Umbilical cord (tissue), 2 donors: ENCODE measurements around the gene RMDN2. TPM values are rescaled to one million over a fixed set of nuclear protein-coding genes. Genes with fewer than 3 reads are reported as not detected.
"Not testable (repeated sequence)": the region's sequence is repeated elsewhere in the genome, so short reads cannot be mapped to it uniquely, and the experiment has no call there.

Experiments
- DNase-seq: peaks from one replicate; pipeline ENCODE4 v3.0.0-alpha.2; 2015; ENCODE audit warnings: low spot score
- total RNA-seq: library from RNA; depleted of rRNA; stranded (reverse); fragments of >200 nt; gene quantifications from one replicate; pipeline ENCODE4 v1.2.3, GENCODE V29; 2014; ENCODE audit warnings: low replicate concordance; ENCODE audit not compliant: insufficient read depth

RMDN2 gene
- total RNA-seq, 1 donor from 2014 or later, result 31.8 TPM

DNA sequence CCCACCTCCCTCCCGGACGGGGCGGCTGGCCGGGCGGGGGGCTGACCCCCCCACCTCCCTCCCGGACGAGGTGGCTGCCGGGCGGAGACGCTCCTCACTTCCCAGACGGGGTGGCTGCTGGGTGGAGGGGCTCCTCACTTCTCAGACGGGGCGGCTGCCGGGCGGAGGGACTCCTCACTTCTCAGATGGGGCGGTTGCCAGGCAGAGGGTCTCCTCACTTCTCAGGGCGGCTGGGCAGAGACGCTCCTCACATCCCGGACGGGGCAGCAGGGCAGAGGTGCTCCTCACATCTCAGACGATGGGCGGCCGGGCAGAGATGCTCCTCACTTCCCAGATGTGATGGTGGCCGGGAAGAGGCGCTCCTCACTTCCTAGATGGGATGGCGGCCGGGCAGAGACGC is 7.8 kb downstream of the RMDN2 start:
- DNase-seq, result not testable (repeated sequence)

DNA sequence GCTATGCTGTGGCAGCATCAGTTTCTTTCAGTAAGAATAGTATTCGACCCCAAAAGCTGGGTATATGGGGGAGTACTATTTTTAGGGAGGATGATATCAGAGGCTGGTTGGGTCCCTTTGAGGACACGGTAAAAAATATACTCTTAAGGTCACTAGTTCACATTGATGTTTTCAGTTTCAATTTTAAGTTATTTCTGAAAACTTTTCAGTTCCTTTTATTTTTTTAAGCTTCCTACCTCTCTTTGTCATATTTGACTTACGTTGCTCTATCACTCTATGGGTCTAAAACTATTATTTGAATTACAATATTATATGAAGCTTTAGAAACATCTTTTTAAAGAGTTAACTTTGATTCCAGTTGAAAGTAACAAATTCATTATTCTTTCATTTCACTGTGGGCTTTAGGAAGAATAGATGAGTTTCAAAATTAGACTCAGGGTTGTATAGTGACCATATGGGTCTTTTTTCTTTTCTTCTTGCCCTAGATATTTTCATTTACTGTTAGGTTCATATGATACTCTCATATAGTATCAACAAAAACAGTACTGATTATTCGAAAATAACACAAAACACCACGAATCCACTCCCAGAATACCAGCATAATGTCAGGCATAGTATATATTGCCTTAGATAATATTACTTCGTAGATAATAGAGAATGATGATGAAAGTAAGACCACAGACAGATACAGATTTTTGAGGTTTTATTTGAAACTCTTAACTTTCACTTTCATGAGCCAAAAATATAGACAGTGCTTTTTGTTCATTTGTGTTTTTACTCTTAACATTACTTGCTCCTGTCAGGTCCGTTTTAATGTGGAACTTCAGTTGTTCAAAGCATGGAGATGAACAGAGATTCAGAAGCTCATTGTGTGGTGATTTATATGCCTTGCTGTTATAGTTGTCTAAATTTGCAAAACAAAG is 9.8 kb downstream of the RMDN2 start:
- DNase-seq, result no peak

DNA sequence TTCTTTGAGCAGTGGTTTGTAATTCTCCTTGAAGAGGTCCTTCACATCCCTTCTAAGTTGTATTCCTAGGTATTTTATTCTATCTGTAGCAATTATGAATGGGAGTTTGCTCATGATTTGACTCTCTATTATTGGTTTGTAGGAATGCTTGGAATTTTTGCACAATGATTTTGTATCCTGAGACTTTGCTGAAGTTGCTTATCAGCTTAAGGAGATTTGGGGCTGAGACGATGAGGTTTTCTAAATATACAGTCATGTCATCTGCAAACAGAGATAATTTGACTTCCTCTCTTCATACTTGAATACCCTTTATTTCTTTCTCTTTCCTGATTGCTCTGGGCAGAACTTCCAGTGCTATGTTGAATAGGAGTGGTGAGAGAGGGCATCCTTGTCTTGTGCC is 12.5 kb downstream of the RMDN2 start:
- not testable (repeated sequence) for DNase-seq

DNA sequence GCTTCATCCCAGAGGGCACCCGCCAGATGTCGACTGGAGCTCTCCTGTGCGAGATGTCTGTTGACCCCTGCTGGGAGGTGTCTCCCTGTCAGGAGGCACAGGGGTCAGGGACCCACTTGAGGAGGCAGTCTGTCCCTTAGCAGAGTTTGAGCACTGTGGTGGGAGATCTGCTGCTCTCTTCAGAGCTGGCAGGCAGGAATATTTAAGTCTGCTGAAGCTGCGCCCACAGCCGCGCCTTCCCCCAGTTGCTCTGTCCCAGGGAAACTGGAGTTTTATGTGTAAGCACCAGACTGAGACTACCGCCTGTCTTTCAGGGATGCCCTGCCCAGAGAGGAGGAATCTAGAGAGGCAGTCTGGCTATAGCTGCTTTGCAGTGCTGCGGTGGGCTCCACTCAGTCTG is 16.2 kb downstream of the RMDN2 start:
- not testable (repeated sequence) for DNase-seq

DNA sequence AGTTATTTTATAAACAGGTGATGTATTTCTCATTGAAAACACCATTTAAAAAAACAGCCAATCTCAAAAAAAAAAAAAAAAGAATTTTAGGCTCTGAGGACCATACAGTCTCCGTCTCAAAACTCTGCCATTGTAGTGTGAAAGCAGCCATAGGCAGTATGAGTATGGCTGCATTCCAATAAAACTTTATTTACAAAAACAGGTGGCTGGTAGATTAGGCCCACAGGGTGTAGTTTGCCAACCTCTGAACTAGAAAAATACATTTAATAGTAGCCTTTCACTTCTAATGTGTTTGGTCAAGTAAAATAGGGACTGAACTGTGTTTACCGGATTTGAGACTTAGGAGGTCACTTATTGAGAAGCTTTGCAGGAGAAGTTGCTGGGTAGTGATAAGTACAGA is 19.2 kb downstream of the RMDN2 start:
- DNase-seq, result no peak

DNA sequence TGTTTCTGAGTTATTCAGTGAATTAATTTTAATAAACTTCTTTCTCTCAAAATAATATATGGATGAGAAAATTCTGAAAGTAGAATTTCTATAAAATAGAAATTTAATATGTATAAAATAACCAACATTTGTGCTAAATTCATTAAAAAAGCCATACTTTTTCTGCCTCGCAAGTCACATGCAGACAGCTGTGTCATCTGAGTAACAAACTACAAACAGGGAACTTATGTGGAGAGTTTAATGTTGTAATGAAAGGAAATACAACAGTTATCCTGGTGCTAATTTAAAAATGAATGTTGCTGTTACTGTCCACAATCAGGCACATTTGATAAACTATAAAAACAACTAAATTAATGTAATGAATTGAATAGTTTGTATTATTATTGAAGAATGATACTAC is 22.2 kb downstream of the RMDN2 start:
- DNase-seq, result no peak

DNA sequence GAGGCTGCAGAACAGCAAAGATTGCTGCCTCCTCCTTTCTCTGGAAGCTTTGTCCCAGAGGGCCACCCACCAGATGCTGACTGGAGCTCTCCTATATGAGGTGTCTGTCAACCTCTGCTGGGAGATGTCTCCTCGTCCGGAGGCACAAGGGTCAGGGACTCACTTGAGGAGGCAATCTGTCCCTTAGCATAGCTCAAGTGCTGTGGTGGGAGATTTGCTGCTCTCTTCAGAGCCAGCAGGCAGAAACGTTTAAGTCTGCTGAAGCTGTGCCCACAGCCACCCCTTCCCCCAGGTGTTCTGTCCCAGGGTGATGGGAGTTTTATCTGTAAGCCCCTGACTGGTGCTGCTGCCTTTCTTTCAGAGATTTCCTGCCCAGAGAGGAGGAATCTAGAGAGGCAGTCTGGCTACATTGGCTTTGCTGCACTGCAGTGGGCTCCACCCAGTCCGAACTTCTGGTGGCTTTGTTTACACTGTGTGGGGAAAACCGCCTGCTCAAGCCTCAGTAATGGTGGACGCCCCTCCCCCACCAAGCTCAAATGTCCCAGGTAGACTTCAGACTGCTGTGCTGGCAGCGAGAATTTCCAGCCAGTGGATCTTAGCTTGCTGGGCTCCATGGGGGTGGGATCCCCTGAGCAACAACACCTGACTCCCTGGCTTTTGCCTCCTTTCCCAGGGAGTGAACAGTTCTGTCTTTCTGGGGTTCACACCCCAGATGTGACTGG is 37.1 kb downstream of the RMDN2 start:
- DNase-seq, result not testable (repeated sequence)

DNA sequence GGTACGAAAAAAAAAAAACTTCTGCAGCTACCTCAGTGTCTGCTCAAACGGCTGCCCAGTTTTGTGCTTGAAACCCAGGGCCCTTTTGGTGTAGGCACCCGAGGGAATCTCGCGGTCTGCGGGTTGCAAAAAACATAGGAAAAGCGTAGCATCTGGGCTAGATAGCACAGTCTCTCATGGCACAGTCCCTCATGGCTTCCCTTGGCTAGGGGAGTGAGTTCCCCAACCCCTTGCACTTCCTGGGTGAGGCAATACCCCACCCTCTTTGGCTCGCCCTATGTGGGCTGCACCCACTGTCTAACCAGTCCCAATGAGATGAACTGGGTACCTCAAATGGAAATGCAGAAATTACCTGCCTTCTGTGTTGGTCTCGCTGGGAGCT is 37.6 kb downstream of the RMDN2 start:
- DNase-seq, result not testable (repeated sequence)

DNA sequence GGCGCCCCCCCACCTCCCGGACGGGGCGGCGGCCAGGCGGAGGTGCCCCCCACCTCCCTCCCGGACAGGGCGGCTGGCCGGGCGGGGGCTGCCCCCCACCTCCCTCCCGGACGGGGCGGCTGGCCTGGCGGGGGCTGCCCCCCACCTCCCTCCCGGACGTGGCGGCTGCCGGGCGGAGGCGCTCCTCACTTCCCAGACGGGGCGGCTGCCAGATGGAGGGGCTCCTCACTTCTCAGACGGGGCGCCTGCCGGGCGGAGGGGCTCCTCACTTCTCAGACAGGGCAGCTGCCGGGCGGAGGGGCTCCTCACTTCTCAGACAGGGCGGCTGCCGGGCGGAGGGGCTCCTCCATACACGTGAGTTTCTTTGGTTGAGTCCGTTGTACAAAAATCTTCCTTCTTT is 38.8 kb downstream of the RMDN2 start:
- not testable (repeated sequence) for DNase-seq

DNA sequence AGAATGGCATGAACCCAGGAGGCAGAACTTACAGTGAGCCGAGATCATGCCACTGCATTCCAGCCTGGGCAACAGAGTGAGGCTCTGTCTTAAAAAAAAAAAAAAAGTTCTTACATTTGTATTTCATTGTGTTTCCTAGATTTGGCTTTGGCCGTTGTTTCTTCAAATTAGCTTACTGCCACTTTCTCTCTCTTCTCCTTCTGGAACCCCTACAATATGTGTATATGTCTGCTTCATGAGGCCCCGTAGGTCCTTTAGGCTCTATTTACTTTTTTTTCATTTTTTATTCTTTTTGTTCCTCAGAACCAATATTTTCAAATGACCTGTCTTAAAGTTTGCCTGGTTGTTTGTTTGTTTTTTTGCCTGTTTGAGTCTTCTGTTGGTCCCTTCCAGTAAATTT is 41.2 kb downstream of the RMDN2 start:
- no peak for DNase-seq

DNA sequence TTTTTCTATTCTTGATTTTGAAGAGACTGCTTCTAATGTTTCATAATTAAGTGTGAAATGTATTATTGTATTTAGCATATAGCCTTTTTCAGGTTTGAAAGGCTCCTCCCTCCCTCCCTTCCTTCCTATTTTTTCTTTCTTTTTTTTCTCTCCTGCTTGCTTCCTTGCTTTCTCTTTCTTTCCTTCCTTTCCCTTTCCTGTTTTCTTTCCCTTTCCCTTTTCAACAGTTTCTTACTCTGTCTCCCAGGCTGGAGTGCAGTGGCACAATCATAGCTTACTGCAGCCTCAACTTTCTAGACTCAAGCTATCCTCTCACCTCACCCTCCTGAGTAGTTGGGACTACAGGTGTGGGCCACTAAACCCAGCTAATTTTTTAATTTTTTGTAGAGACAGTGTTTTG is 44.6 kb downstream of the RMDN2 start:
- no peak for DNase-seq

DNA sequence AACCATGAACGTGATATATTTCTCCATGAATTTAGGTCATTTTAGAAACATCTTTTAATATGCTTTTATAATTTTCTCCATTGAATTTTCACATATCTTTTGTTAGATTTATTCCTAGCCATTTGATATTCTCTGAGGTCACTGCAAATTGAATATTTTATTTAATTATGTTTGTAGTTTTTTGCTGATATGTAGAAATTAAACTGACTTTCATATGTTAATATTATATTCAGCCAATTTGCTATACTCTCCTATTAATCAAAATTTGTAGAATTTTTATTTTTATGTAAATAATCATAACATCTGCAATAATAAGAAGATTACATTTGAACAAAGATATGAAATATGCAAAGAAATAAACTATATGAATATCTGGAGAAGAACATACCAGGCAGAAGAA is 46.9 kb downstream of the RMDN2 start:
- DNase-seq, result no peak

DNA sequence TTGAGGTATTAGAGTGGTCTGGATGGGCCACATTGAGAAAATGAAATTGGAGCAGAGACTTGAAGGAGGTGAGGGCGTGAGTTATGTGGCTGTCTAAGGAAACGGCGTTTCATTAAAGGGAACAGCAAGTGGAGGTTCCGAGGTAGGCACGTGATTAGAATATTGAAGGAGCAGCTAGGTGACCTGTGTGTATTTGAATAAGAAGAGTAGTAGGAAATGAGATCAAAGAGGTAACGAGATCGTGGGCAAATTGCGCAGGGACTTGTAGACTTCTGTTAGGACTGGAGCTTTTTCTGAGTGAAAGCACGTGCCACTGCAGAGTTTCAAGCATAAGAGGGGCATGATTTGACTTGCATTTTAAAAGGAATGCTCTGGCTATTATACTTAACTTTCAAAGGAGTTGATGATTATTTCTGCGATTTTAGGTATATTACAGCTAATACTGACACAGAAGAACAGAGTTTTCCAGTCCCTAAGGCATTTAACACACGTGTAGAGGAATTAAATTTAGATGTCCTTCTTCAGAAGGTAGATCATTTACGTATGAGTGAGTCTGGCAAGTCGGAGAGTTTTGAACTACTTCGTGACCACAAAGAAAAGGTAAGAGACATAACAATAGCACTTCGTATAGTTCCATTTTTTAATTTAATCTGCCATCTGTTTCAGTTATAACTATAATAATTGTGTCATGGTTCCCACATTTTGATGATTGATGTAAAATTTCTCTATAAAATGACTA is 48.7 kb downstream of the RMDN2 start:
- DNase-seq, result no peak

DNA sequence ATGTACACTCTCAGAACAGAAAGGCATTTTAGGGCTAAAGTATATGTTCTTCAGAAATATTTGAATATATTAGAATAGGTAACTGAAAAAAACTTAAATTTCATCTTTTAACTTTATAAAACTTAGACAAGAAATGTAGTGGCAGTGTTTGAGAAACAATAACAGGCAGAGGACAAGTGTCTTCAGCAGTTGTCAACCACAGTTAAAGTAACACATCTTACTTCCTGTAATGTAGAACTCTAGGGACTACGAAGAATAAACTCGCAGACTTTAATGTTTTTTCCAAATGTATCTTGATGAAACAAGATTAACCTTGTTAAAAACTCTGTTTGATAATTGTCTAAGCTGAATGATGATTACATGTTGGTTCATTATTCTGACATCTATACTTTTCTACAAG is 50.7 kb downstream of the RMDN2 start:
- DNase-seq, result no peak

DNA sequence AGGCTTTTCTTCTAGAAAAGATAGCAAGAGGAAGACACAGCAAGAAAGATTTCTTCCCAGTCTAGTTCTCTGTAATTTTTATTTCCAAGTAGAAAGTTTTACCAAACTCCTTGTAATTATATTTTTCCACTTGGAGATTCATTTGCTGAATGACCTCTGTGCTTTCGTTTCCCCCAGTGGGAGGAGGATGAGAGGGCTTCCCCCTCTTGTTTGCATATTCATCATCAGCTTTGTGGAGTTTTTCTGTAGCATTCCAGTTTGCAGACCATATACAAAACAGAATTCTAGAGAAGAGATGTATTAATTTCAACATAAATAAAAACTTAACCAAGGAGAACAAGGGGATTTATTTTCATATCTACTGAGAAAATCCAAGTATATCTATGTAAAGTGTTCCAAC is 51.3 kb downstream of the RMDN2 start:
- no peak for DNase-seq

DNA sequence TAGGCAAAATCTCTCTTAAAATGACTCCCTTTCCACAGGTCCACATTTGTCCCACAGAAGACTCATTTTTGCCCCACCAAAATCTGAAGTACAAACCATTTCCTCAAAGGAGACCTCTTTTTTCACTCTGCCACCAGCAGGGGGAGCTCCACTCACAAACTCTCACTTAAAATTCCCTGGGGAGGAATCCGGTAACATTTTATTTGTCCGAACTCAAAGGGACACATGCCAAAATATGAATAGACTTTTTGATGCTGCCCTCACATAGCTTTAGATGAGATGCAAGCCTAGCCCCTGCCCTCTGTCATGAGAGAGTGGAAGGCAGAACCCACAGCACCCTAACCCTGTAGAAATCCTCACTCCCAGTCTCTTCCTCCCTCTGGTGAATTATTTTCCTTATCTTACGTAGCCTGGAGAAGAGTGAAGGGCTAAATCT is 57.1 kb downstream of the RMDN2 start:
- DNase-seq, result peak; percentile 73

DNA sequence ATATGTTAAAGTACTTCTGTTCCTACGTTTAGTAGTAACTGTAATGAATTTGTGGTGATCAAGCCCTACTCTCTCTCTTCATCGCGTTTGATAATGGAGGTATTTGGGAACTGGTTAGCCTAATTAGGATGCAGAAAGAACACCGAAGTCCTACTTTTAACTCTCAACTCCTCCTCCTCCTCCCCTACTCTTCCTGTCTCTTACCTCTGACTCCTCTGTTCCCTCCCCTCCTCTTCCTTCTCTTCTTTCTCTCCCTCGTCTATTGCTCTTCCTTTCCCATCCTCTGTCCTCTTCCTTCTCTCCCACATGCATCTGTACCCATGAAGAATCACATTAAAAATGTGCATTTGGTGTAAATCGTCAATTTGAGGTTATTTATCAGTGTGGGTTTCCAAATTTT is 57.8 kb downstream of the RMDN2 start:
- no peak for DNase-seq

DNA sequence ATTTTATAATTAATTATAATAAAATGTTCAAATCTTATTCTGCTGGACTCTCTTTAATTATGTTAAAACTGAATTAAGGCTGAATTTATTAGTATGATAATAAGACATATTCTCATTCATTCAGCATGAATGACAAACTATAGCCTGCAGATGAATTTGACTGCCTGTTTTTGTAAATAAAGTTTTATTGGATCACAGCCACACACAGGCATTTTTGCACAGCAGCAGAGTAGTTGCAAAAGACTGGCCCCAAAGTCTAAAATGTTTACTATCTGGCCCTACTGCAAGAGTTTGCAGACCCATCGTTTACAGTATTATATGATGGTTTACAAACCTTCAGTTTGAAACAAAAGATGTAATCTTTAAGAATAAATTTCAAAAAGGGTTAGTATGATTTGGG is 58.6 kb downstream of the RMDN2 start:
- no peak for DNase-seq

DNA sequence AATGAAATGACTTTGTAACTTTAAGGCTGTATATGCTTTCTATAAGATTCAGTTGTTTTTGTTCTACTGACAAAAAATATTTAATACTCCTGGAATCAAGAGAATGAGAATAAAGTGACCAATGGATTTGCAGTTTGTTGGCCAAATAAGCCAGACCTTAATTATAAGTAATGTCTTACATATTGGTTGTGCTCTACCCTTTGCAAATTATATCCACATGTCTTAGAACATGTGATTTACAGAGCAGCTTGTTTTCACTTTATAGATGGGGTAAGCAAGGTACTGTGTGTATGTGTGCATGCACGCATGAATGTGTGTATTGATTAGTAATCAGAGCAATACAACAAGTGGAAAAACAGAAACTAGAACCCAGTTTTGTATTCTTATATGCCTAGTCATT is 59.1 kb downstream of the RMDN2 start:
- DNase-seq, result no peak

DNA sequence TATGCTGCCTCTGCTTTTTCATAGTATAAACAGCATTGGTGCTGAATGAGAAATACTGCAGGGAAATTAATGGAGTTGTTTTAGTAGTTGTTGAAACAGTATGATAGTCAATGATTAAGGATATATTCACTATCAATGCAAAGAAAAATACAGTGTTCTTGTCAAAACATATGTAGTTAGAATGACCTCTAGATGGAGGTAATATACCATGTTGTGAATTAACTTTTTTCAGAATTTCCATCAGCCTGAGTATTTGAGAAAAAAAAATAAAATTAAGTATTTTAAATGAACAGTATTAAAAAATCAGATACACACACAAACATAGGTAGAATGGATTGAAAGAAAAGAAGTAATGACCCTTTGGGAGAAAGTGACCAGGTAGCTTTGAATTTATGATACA is 59.5 kb downstream of the RMDN2 start:
- DNase-seq, result peak; percentile 14

DNA sequence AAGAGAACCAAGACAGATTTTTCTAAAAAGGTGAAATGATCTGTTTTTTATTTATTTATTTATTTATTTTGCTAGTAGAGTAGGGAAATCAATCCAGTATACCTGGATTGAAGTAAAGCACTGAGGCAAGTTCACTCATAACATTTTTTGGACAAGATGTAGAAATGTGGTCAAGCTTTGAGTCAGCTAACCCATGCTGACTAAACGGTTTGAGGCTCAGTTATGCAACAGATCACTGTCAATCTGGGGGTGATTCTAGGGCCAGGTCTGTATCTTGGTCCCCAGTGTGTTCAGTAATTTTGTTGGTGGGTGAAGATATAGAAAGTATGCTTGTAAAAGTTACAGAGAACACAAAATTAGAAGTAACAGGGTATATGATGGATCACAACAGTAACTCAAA is 60.2 kb downstream of the RMDN2 start:
- DNase-seq, result no peak

DNA sequence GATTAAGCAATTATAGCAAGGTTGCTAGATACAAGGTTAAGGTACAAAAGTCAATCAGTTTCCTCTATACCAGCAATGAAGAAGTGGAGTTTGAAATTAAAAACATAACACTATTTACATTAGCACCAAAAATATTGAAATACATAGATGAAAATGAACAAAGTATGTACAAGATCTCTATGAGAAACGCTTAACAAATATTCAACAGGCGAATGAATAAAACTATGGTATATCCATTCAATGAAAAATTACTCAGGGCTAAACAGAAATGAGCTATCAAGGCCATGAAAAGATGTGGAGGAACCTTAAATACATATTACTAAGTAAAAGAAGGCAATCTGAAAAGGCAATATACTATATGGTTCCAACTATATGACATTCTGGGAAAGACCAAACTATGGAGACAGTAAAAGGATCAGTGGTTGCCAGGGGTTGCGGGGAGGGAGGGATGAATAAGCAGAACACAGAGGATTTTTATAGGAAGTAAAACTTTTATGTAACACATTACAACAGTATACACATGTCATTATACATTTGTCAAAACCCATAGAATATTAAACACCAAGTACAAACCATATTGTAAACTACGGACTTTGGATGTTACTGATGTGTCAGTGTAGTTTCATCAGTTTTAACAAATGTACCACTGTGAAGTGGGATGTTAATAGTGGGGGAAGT is 62.1 kb downstream of the RMDN2 start:
- DNase-seq, result no peak
